PFSK-1 (cell line): ENCODE measurements around the gene FAAP20.

Experiments
- FOXP2 ChIP-seq: optimal IDR thresholded peaks from 2 replicates; pipeline ENCODE3; 2011; ENCODE audit warnings: borderline replicate concordance, control low read depth, inconsistent platforms; ENCODE audit not compliant: insufficient read depth; ENCODE audit errors: extremely low read length, extremely low read depth
- POLR2AphosphoS5 ChIP-seq: IDR thresholded peaks from 2 replicates; pipeline ENCODE4 v1.6.1; 2012; ENCODE audit warnings: low read depth, mild to moderate bottlenecking, control low read depth, low read length, moderate library complexity
- REST ChIP-seq, 2 experiments: IDR thresholded peaks; 2 replicates each; pipeline versions ENCODE4 v1.6.1 to v1.8.0; 2011 to 2012; ENCODE audit warnings: low read depth in 2 of 2, low read length in 2 of 2, control low read depth in 1 of 2, inconsistent platforms in 1 of 2, mild to moderate bottlenecking in 1 of 2, moderate library complexity in 1 of 2; ENCODE audit not compliant: insufficient read depth in 1 of 2
- SIN3A ChIP-seq: IDR thresholded peaks from 2 replicates; pipeline ENCODE4 v1.6.1; 2012; ENCODE audit warnings: mild to moderate bottlenecking, low read length, moderate library complexity, borderline replicate concordance; ENCODE audit not compliant: insufficient read depth
- TAF1 ChIP-seq: IDR thresholded peaks from 2 replicates; pipeline ENCODE4 v1.6.1; 2012; ENCODE audit warnings: low read length, control low read depth, borderline replicate concordance; ENCODE audit not compliant: insufficient read depth

FAAP20 gene

GRCh38 chr1:2166695-2167094 lies 27.9 kb downstream of the FAAP20 start:
- TF ChIP-seq REST (IDR thresholded peaks at IDR 0.05; ENCODE audit: insufficient read depth in 1 of 2, low read depth in 2 of 2, low read length in 2 of 2) = no peak
- TF ChIP-seq FOXP2 = no peak
- no peak for TF ChIP-seq TAF1
- TF ChIP-seq SIN3A = no peak
- TF ChIP-seq POLR2AphosphoS5 = no peak

GRCh38 chr1:2166254-2166653 lies 28.3 kb downstream of the FAAP20 start:
- no peak for TF ChIP-seq TAF1
- no peak for TF ChIP-seq SIN3A
- TF ChIP-seq POLR2AphosphoS5 = no peak
- TF ChIP-seq REST (IDR thresholded peaks at IDR 0.05; ENCODE audit: insufficient read depth in 1 of 2, low read depth in 2 of 2, low read length in 2 of 2) = no peak
- TF ChIP-seq FOXP2 = no peak

GRCh38 chr1:2165646-2166045 lies 28.9 kb downstream of the FAAP20 start:
- TF ChIP-seq SIN3A = no peak
- TF ChIP-seq POLR2AphosphoS5 = no peak
- TF ChIP-seq FOXP2 = no peak
- TF ChIP-seq REST (IDR thresholded peaks at IDR 0.05; ENCODE audit: insufficient read depth in 1 of 2, low read depth in 2 of 2, low read length in 2 of 2) = no peak
- TF ChIP-seq TAF1 = no peak

GRCh38 chr1:2163205-2163604 lies 31.4 kb downstream of the FAAP20 start:
- TF ChIP-seq FOXP2 = no peak
- TF ChIP-seq POLR2AphosphoS5 = no peak
- TF ChIP-seq SIN3A = no peak
- no peak for TF ChIP-seq TAF1
- no peak for TF ChIP-seq REST (IDR thresholded peaks at IDR 0.05; ENCODE audit: insufficient read depth in 1 of 2, low read depth in 2 of 2, low read length in 2 of 2)
